ENCODE data around the gene ZNF850.

DNA sequence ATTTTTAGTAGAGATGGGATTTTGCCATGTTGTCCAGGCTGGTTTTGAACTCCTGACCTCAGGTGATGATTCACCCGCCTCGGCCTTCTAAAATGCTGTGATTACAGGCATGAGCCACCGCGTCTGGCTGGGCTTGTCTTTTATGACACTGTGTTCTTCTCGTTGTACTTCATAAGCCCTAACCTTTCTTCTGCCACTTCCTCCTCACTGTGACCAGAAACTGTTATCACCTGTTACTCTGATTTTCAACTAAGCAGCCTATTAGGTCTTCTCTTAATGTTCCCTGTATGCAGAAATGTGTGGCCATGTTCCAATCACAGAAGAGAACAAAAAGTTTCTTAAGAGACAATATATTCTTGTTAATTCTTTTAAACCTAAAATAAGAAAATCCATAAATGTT is 49.2 kb upstream of the ZNF850 start:
- no peak for TF ChIP-seq NCOR1 (IDR thresholded peaks at IDR 0.05)
- no peak for TF ChIP-seq TAF15 (IDR thresholded peaks at IDR 0.05; ENCODE audit: low read depth, low read length)
- TF ChIP-seq, protein P1, sequence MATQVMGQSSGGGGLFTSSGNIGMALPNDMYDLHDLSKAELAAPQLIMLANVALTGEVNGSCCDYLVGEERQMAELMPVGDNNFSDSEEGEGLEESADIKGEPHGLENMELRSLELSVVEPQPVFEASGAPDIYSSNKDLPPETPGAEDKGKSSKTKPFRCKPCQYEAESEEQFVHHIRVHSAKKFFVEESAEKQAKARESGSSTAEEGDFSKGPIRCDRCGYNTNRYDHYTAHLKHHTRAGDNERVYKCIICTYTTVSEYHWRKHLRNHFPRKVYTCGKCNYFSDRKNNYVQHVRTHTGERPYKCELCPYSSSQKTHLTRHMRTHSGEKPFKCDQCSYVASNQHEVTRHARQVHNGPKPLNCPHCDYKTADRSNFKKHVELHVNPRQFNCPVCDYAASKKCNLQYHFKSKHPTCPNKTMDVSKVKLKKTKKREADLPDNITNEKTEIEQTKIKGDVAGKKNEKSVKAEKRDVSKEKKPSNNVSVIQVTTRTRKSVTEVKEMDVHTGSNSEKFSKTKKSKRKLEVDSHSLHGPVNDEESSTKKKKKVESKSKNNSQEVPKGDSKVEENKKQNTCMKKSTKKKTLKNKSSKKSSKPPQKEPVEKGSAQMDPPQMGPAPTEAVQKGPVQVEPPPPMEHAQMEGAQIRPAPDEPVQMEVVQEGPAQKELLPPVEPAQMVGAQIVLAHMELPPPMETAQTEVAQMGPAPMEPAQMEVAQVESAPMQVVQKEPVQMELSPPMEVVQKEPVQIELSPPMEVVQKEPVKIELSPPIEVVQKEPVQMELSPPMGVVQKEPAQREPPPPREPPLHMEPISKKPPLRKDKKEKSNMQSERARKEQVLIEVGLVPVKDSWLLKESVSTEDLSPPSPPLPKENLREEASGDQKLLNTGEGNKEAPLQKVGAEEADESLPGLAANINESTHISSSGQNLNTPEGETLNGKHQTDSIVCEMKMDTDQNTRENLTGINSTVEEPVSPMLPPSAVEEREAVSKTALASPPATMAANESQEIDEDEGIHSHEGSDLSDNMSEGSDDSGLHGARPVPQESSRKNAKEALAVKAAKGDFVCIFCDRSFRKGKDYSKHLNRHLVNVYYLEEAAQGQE (IDR thresholded peaks at IDR 0.05; ENCODE audit: borderline replicate concordance) = no peak
- TF ChIP-seq, protein P1 (CRISPR knock-in tag; IDR thresholded peaks at IDR 0.05; ENCODE audit: low read depth) = no peak
- no peak for TF ChIP-seq C11orf30 (IDR thresholded peaks at IDR 0.05; ENCODE audit: low read depth)
- no peak for TF ChIP-seq POLR2AphosphoS5 (IDR thresholded peaks at IDR 0.05; ENCODE audit: control insufficient read depth, insufficient read depth, low read depth, low read length)
- TF ChIP-seq YY1 (IDR thresholded peaks at IDR 0.05; ENCODE audit: borderline replicate concordance in 1 of 3, control insufficient read depth in 1 of 3, extremely low read depth in 1 of 3, insufficient read depth in 3 of 3, insufficient read length in 1 of 3, insufficient replicate concordance in 2 of 3, low read depth in 1 of 3, low read length in 2 of 3) = no peak
- TF ChIP-seq PHF8 (IDR thresholded peaks at IDR 0.05; ENCODE audit: borderline replicate concordance, low read length) = no peak
- TF ChIP-seq POLR2A (conservative IDR thresholded peaks at IDR 0.05) = no peak
- no peak for TF ChIP-seq TRIM24 (IDR thresholded peaks at IDR 0.05)
- TF ChIP-seq POU5F1 (IDR thresholded peaks at IDR 0.05; ENCODE audit: borderline replicate concordance, low read depth, low read length, partially characterized antibody) = no peak
- TF ChIP-seq, protein P2, sequence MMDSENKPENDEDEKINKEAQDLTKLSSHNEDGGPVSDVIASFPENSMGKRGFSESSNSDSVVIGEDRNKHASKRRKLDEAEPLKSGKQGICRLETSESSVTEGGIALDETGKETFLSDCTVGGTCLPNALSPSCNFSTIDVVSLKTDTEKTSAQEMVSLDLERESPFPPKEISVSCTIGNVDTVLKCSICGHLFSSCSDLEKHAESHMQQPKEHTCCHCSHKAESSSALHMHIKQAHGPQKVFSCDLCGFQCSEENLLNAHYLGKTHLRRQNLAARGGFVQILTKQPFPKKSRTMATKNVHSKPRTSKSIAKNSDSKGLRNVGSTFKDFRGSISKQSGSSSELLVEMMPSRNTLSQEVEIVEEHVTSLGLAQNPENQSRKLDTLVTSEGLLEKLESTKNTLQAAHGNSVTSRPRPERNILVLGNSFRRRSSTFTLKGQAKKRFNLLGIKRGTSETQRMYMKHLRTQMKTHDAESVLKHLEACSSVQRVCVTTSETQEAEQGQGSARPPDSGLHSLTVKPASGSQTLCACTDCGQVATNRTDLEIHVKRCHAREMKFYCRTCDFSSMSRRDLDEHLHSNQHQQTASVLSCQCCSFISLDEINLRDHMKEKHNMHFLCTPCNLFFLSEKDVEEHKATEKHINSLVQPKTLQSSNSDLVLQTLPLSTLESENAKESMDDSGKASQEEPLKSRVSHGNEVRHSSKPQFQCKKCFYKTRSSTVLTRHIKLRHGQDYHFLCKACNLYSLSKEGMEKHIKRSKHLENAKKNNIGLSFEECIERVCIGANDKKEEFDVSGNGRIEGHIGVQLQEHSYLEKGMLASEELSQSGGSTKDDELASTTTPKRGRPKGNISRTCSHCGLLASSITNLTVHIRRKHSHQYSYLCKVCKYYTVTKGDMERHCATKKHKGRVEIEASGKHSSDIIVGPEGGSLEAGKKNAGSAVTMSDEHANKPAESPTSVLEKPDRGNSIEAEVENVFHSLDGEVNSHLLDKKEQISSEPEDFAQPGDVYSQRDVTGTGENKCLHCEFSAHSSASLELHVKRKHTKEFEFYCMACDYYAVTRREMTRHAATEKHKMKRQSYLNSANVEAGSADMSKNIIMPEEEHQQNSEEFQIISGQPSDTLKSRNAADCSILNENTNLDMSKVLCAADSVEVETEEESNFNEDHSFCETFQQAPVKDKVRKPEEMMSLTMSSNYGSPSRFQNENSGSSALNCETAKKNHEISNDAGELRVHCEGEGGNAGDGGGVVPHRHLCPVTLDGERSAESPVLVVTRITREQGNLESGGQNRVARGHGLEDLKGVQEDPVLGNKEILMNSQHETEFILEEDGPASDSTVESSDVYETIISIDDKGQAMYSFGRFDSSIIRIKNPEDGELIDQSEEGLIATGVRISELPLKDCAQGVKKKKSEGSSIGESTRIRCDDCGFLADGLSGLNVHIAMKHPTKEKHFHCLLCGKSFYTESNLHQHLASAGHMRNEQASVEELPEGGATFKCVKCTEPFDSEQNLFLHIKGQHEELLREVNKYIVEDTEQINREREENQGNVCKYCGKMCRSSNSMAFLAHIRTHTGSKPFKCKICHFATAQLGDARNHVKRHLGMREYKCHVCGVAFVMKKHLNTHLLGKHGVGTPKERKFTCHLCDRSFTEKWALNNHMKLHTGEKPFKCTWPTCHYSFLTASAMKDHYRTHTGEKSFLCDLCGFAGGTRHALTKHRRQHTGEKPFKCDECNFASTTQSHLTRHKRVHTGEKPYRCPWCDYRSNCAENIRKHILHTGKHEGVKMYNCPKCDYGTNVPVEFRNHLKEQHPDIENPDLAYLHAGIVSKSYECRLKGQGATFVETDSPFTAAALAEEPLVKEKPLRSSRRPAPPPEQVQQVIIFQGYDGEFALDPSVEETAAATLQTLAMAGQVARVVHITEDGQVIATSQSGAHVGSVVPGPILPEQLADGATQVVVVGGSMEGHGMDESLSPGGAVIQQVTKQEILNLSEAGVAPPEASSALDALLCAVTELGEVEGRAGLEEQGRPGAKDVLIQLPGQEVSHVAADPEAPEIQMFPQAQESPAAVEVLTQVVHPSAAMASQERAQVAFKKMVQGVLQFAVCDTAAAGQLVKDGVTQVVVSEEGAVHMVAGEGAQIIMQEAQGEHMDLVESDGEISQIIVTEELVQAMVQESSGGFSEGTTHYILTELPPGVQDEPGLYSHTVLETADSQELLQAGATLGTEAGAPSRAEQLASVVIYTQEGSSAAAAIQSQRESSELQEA (IDR thresholded peaks at IDR 0.05; ENCODE audit: low read depth) = no peak
- TF ChIP-seq HNRNPL (IDR thresholded peaks at IDR 0.05; ENCODE audit: low read depth, low read length) = no peak

Data from K562 (cell line).